T-cell (primary cell): ENCODE results near the gene USE1. TPM values are rescaled to one million over a fixed set of nuclear protein-coding genes. Genes with fewer than 3 reads are reported as not detected.

ENCODE experiments used
- ATAC-seq, 4 experiments: fragments of 200-7000 bp in 3 of 4; fragments of 150-1000 bp in 1 of 4; cut with Tn5 transposase; replicated peaks in 1 of 4; 1 replicate in 3 of 4; 2 replicates in 1 of 4; pipeline ENCODE4 v1.10.0; 2021; ENCODE audit warnings: moderate library complexity in 3 of 4, mild to moderate bottlenecking in 2 of 4, moderate number of reproducible peaks in 1 of 4
- CTCF ChIA-PET, 2 donors: fragments of 300-600 bp; sonication (Branson Sonifier 250); formaldehyde crosslinking; loops; one replicate each; lab custom pipeline; 2022; ENCODE audit warnings: antibody characterized with exemption in 2 of 2; lab: Charles Lee
- POLR2A ChIA-PET, 2 donors: fragments of 300-600 bp; sonication (Branson Sonifier 250); formaldehyde crosslinking; loops; one replicate each; lab custom pipeline; 2022; ENCODE audit warnings: antibody characterized with exemption in 2 of 2; lab: Charles Lee
- DNase-seq, 35 experiments: peaks; one replicate each; pipeline versions ENCODE4 v3.0.0 to v3.0.0-alpha.2; 2013 to 2023
- H3K27ac ChIP-seq: one replicate; pipeline ENCODE4 v1.5.1; 2013; ENCODE audit warnings: low read length
- H3K27me3 ChIP-seq, 2 experiments: replicated peaks in 1 of 2; 1 replicate in 1 of 2; 2 replicates in 1 of 2; pipeline versions ENCODE4 v1.6.1 to v1.7.0; 2013; ENCODE audit warnings: low read length in 1 of 2, mixed read lengths in 1 of 2; ENCODE audit not compliant: control insufficient read depth in 2 of 2, insufficient read depth in 2 of 2; ENCODE audit errors: extremely low read depth in 1 of 2
- H3K36me3 ChIP-seq, 2 donors: 1 replicate in 1 of 2; 2 replicates in 1 of 2; pipeline versions ENCODE4 v1.6.1 to v1.7.0; 2013; ENCODE audit warnings: low read length in 1 of 2; ENCODE audit not compliant: control insufficient read depth in 2 of 2, insufficient read depth in 1 of 2; ENCODE audit errors: extremely low read depth in 1 of 2
- H3K4me1 ChIP-seq, 2 experiments: 1 replicate in 1 of 2; 2 replicates in 1 of 2; pipeline versions ENCODE4 v1.6.1 to v1.7.0; 2013; ENCODE audit warnings: low read length in 2 of 2, mixed read lengths in 1 of 2; ENCODE audit not compliant: insufficient read depth in 2 of 2, control insufficient read depth in 1 of 2; ENCODE audit errors: extremely low read depth in 1 of 2
- H3K4me3 ChIP-seq, 2 donors: 1 replicate in 1 of 2; 2 replicates in 1 of 2; pipeline versions ENCODE4 v1.5.1 to v1.7.0; 2013; ENCODE audit warnings: mild to moderate bottlenecking in 2 of 2, low read length in 1 of 2, moderate library complexity in 1 of 2; ENCODE audit not compliant: control insufficient read depth in 1 of 2; ENCODE audit errors: extremely low read depth in 1 of 2
- H3K9me3 ChIP-seq: 2 replicates; pipeline ENCODE4 v1.7.0; 2013
- H3K27ac Mint-ChIP-seq, 2 donors: one replicate each; pipeline ENCODE4 v1.8.0; 2020 to 2021; ENCODE audit warnings: mild to moderate bottlenecking in 2 of 2, mixed read lengths in 2 of 2
- H3K27me3 Mint-ChIP-seq, 2 donors: one replicate each; pipeline ENCODE4 v1.8.0; 2021 to 2022; ENCODE audit warnings: mixed read lengths in 2 of 2
- H3K36me3 Mint-ChIP-seq: one replicate; pipeline ENCODE4 v1.8.0; 2021; ENCODE audit warnings: mixed read lengths
- H3K4me1 Mint-ChIP-seq, 3 donors: one replicate each; pipeline ENCODE4 v1.8.0; 2020 to 2022; ENCODE audit warnings: mixed read lengths in 3 of 3, mild to moderate bottlenecking in 1 of 3
- H3K4me3 Mint-ChIP-seq, 3 donors: one replicate each; pipeline ENCODE4 v1.8.0; 2020 to 2022; ENCODE audit warnings: mild to moderate bottlenecking in 3 of 3, mixed read lengths in 3 of 3, moderate library complexity in 3 of 3
- H3K9me3 Mint-ChIP-seq, 3 donors: one replicate each; pipeline ENCODE4 v1.8.0; 2020 to 2022; ENCODE audit warnings: mixed read lengths in 3 of 3
- WGBS: methylation state at CpG from one replicate; pipeline ENCODE4 v1.1.5; 2013; ENCODE audit warnings: missing lambda C conversion rate; ENCODE audit not compliant: insufficient coverage; 5-methylcytosine and 5-hydroxymethylcytosine counted together
- total RNA-seq, 35 experiments: library from RNA in 6 of 35; stranded (reverse) in 6 of 35; fragments of 120-200 nt in 1 of 35; gene quantifications; one replicate each; pipeline versions ENCODE4 v1.2.1 to v1.2.4 and lab custom pipeline; 2013 to 2026

The USE1 gene
- total RNA-seq (10 to 100 TPM; 23.8 to 45.2 (median 38.6) TPM), total RNA-seq (lab: John Stamatoyannopoulos, UW) (14.7 to 24.7 (median 18.3) reads per million in 29 experiments)
- total RNA-seq (2013): 22.2 TPM

GRCh38 chr19:17215127-17215971 lies at the start of gene USE1:
USE1 (plus strand) TSS chr19:17215357; CDS start chr19:17215406, 49 bp downstream.
- Histone ChIP-seq H3K4me1 (peaks cover 0 to 19% of the 10 kb centered on the region in 2 experiments), H3K4me3 (peak within 1 kb of the TSS; percentile 72 to 87), H3K27me3 (no peaks in the 10 kb centered on the region), H3K9me3 (no peaks in the 10 kb centered on the region), H3K27ac (peak within 1 kb of the TSS; percentile 92), H3K36me3 (peaks cover 20 to 37% of the 10 kb centered on the region in 2 donors)
- 6% methylated on average over 49 of the region's 56 CpGs for WGBS
- Mint-ChIP-seq H3K4me1 (peaks cover 11 to 19% (median 18%) of the 10 kb centered on the region in 3 donors), H3K27me3 (no peaks in the 10 kb centered on the region), H3K4me3 (peak within 1 kb of the TSS; percentile 83 to 91 (median 84)), H3K27ac (peak within 1 kb of the TSS; percentile 99 to 100), H3K36me3 (peaks cover 33% of the 10 kb centered on the region), H3K9me3 (no peaks in the 10 kb centered on the region)
- DNase-seq (peak; percentile 73 to 94 (median 88)), ATAC-seq (peak; percentile 92 to 97 (median 96))
- ChIA-PET CTCF (interaction anchor here in 1 of 2 donors (0.7 to 1.0 kb wide), 3 partner anchors 11 to 52 kb away, joined by 3 to 4 read pairs (median 3); partner anchors contain the start of genes BABAM1 and OCEL1), POLR2A (interaction anchor here in 1 of 2 donors (0.7 kb wide), 1 partner anchor 113 kb away, joined by 3 read pairs; no protein-coding TSS in a partner anchor)

GRCh38 chr19:17165715-17166114 lies 49.4 kb upstream of the USE1 start:
- peaks cover 35 to 79% of the 10 kb centered on the region in 2 donors for H3K36me3 ChIP-seq
- no peak overlapping the region for H3K27ac ChIP-seq
- peaks cover 0 to 4% (median 0%) of the 10 kb centered on the region in 3 donors for H3K9me3 Mint-ChIP-seq
- POLR2A ChIA-PET: no interaction called here
- H3K4me1 ChIP-seq: peaks cover 0 to 14% of the 10 kb centered on the region in 2 experiments
- no peak for DNase-seq
- CTCF ChIA-PET: no interaction called here
- no peaks in the 10 kb centered on the region for H3K9me3 ChIP-seq
- peaks cover 61% of the 10 kb centered on the region for H3K36me3 Mint-ChIP-seq
- H3K4me1 Mint-ChIP-seq: peaks cover 0 to 5% (median 0%) of the 10 kb centered on the region in 3 donors
- H3K27ac Mint-ChIP-seq: no peak overlapping the region
- ATAC-seq: no peak
- no peaks in the 10 kb centered on the region for H3K27me3 Mint-ChIP-seq
- H3K27me3 ChIP-seq: no peaks in the 10 kb centered on the region
- H3K4me3 ChIP-seq: no peak overlapping the region
- no peak overlapping the region for H3K4me3 Mint-ChIP-seq
- 89% methylated on average over 3 of the region's 5 CpGs for WGBS

GRCh38 chr19:17170538-17171297 lies 44.4 kb upstream of the USE1 start:
- CTCF ChIA-PET: interaction anchor here (0.6 to 0.7 kb wide), 5 partner anchors 42 to 578 kb away, joined by 3 to 5 read pairs (median 4); no protein-coding TSS in a partner anchor
- ATAC-seq: peak in 1 of 4 experiments; percentile 67

GRCh38 chr19:17171874-17172273 lies 43.3 kb upstream of the USE1 start:
- 97% methylated on average over 7 of the region's 8 CpGs for WGBS
- Histone ChIP-seq H3K4me1 (no peaks in the 10 kb centered on the region), H3K9me3 (no peaks in the 10 kb centered on the region), H3K4me3 (no peak overlapping the region), H3K36me3 (peaks cover 48 to 83% of the 10 kb centered on the region in 2 donors), H3K27ac (no peak overlapping the region), H3K27me3 (no peaks in the 10 kb centered on the region)
- H3K27me3 Mint-ChIP-seq: no peaks in the 10 kb centered on the region
- H3K4me3 Mint-ChIP-seq: no peak overlapping the region
- ATAC-seq: no peak
- no peaks in the 10 kb centered on the region for H3K9me3 Mint-ChIP-seq
- ChIA-PET CTCF (no interaction called here), POLR2A (no interaction called here)
- no peak overlapping the region for H3K27ac Mint-ChIP-seq
- peaks cover 41% of the 10 kb centered on the region for H3K36me3 Mint-ChIP-seq
- DNase-seq: no peak
- peaks cover 0 to 2% (median 0%) of the 10 kb centered on the region in 3 donors for H3K4me1 Mint-ChIP-seq

More at GRCh38 chr19:17170538-17171297, 44.4 kb upstream of the USE1 start:
- peaks cover 0 to 2% (median 0%) of the 10 kb centered on the region in 3 donors for H3K4me1 Mint-ChIP-seq
- no peaks in the 10 kb centered on the region for H3K27me3 Mint-ChIP-seq
- no peak overlapping the region for H3K4me3 ChIP-seq
- no peaks in the 10 kb centered on the region for H3K9me3 ChIP-seq
- POLR2A ChIA-PET: interaction anchor here in 1 of 2 donors (0.5 kb wide), 1 partner anchor 1594 kb away, joined by 5 read pairs; no protein-coding TSS in a partner anchor
- no peaks in the 10 kb centered on the region for H3K9me3 Mint-ChIP-seq
- WGBS: 95% methylated on average over 4 of the region's 13 CpGs
- H3K27ac Mint-ChIP-seq: peak overlapping the region in 1 of 2 donors; percentile 39
- H3K36me3 ChIP-seq: peaks cover 46 to 79% of the 10 kb centered on the region in 2 donors
- no peaks in the 10 kb centered on the region for H3K27me3 ChIP-seq
- peak in 1 of 35 experiments; percentile 49 for DNase-seq
- no peak overlapping the region for H3K27ac ChIP-seq
- H3K4me1 ChIP-seq: no peaks in the 10 kb centered on the region
- peaks cover 44% of the 10 kb centered on the region for H3K36me3 Mint-ChIP-seq
- H3K4me3 Mint-ChIP-seq: no peak overlapping the region

GRCh38 chr19:17172624-17173345 lies 42.4 kb upstream of the USE1 start:
- CTCF ChIA-PET: interaction anchor here in 1 of 2 donors (0.6 kb wide), 1 partner anchor 30 kb away, joined by 8 read pairs; no protein-coding TSS in a partner anchor
- H3K27me3 Mint-ChIP-seq: no peaks in the 10 kb centered on the region

More at GRCh38 chr19:17172624-17173345, 42.4 kb upstream of the USE1 start:
- Histone ChIP-seq H3K4me1 (no peaks in the 10 kb centered on the region), H3K27ac (no peak overlapping the region), H3K36me3 (peaks cover 42 to 79% of the 10 kb centered on the region in 2 donors), H3K4me3 (no peak overlapping the region), H3K27me3 (no peaks in the 10 kb centered on the region), H3K9me3 (no peaks in the 10 kb centered on the region)
- DNase-seq (no peak), ATAC-seq (no peak)
- Mint-ChIP-seq H3K9me3 (no peaks in the 10 kb centered on the region), H3K4me1 (peaks cover 0 to 2% (median 0%) of the 10 kb centered on the region in 3 donors), H3K27ac (no peak overlapping the region), H3K4me3 (no peak overlapping the region), H3K36me3 (peaks cover 45% of the 10 kb centered on the region)
- POLR2A ChIA-PET: interaction anchor here in 1 of 2 donors (0.7 kb wide), 1 partner anchor 135 kb away, joined by 10 read pairs; no protein-coding TSS in a partner anchor
- 94% methylated on average over 30 of the region's 33 CpGs for WGBS
